Activated CD8-positive, alpha-beta T cell treated with anti-CD3 and anti-CD28 coated beads for 36 hours (primary cell): ENCODE data around the gene BAZ2B. TPM values are rescaled to one million over a fixed set of nuclear protein-coding genes. Genes with fewer than 3 reads are reported as not detected.

Source experiments
- ATAC-seq: fragments of 200-7000 bp; cut with Tn5 transposase; one replicate; pipeline ENCODE4 v1.10.0; 2021; ENCODE audit warnings: mild to moderate bottlenecking, moderate library complexity
- CTCF ChIA-PET: fragments of 350-600 bp; sonication (Branson Sonifier 250); formaldehyde crosslinking; loops from one replicate; lab custom pipeline; 2021; ENCODE audit warnings: antibody characterized with exemption; lab: Charles Lee
- POLR2A ChIA-PET: fragments of 350-600 bp; sonication (Branson Sonifier 250); formaldehyde crosslinking; loops from one replicate; lab custom pipeline; 2021; ENCODE audit warnings: antibody characterized with exemption; lab: Charles Lee
- DNase-seq: peaks from one replicate; pipeline ENCODE4 v3.0.0-alpha.2; 2020
- H3K27ac Mint-ChIP-seq: one replicate; pipeline ENCODE4 v1.8.0; 2021; ENCODE audit warnings: mild to moderate bottlenecking, mixed read lengths
- H3K27me3 Mint-ChIP-seq: one replicate; pipeline ENCODE4 v1.8.0; 2021; ENCODE audit warnings: mixed read lengths
- H3K36me3 Mint-ChIP-seq: one replicate; pipeline ENCODE4 v1.8.0; 2021; ENCODE audit warnings: low read depth, mixed read lengths
- H3K4me1 Mint-ChIP-seq: one replicate; pipeline ENCODE4 v1.8.0; 2021; ENCODE audit warnings: low read depth, mixed read lengths
- H3K4me3 Mint-ChIP-seq: one replicate; pipeline ENCODE4 v1.8.0; 2021; ENCODE audit warnings: mild to moderate bottlenecking, moderate library complexity, mixed read lengths
- H3K9me3 Mint-ChIP-seq: one replicate; pipeline ENCODE4 v1.8.0; 2021; ENCODE audit warnings: mixed read lengths
- CTCF ChIP-seq: fragments of 200-600 bp; IDR thresholded peaks from one replicate; pipeline ENCODE4 v1.8.0; 2022; ENCODE audit warnings: antibody characterized with exemption, mild to moderate bottlenecking
- intact Hi-C: fragments of 100-400 bp; cut with micrococcal nuclease; formaldehyde crosslinking; loops from one replicate; pipeline ENCODE4 v1.10.0; 2022
- total RNA-seq, 2 experiments: library from RNA; stranded (reverse); gene quantifications; one replicate each; pipeline ENCODE4 v1.2.3, GENCODE V29; 2021

Gene BAZ2B
- 1 to 10 TPM; 7.7 to 8.2 TPM for total RNA-seq

- Mint-ChIP-seq H3K36me3 (no peaks in the 10 kb centered on the region), H3K9me3 (no peaks in the 10 kb centered on the region), H3K27ac (peak within 1 kb of the TSS; percentile 74), H3K4me1 (peaks cover 8% of the 10 kb centered on the region), H3K27me3 (peaks cover 21% of the 10 kb centered on the region), H3K4me3 (peak within 1 kb of the TSS; percentile 77)
- ChIA-PET POLR2A (interaction anchor here (1.4 kb wide), 1 partner anchor 96 kb away, joined by 3 read pairs; the partner anchor contains the start of gene MARCHF7), CTCF (no interaction called here)
- intact Hi-C loops: no loop called here
- ATAC-seq: no peak
- no peak for DNase-seq
- no peak for TF ChIP-seq CTCF
These were observed at the start of gene BAZ2B for GRCh38 chr2:159616286-159616701. Gene BAZ2B (minus strand): TSS chr2:159616548. CDS start chr2:159478719, 137,829 bp downstream.

GRCh38 chr2:159661286-159661685 is 44.9 kb upstream of the BAZ2B start:
- ChIA-PET POLR2A (interaction anchor here (0.6 kb wide), 1 partner anchor 60 kb away, joined by 3 read pairs; no protein-coding TSS in a partner anchor), CTCF (no interaction called here)
- H3K4me1 Mint-ChIP-seq: no peaks in the 10 kb centered on the region
- H3K4me3 Mint-ChIP-seq: no peak overlapping the region
- peaks cover 2% of the 10 kb centered on the region for H3K36me3 Mint-ChIP-seq
- no peak overlapping the region for H3K27ac Mint-ChIP-seq
- peaks cover 11% of the 10 kb centered on the region for H3K9me3 Mint-ChIP-seq
- no peak for TF ChIP-seq CTCF
- intact Hi-C loops: no loop called here
- DNase-seq: no peak
- H3K27me3 Mint-ChIP-seq: no peaks in the 10 kb centered on the region
- no peak for ATAC-seq

GRCh38 chr2:159658881-159659873 is 42.8 kb upstream of the BAZ2B start:
- POLR2A ChIA-PET: no interaction called here
- H3K36me3 Mint-ChIP-seq: peaks cover 2% of the 10 kb centered on the region
- CTCF ChIA-PET: no interaction called here
- no peaks in the 10 kb centered on the region for H3K4me1 Mint-ChIP-seq
- H3K9me3 Mint-ChIP-seq: peaks cover 19% of the 10 kb centered on the region
- DNase-seq: no peak
- no peak overlapping the region for H3K27ac Mint-ChIP-seq
- intact Hi-C loops: no loop called here
- no peak for TF ChIP-seq CTCF
- H3K4me3 Mint-ChIP-seq: no peak overlapping the region
- no peak for ATAC-seq
- H3K27me3 Mint-ChIP-seq: no peaks in the 10 kb centered on the region

GRCh38 chr2:159653962-159654361 is 37.6 kb upstream of the BAZ2B start:
- H3K4me3 Mint-ChIP-seq: no peak overlapping the region
- intact Hi-C loops: no loop called here
- TF ChIP-seq CTCF: no peak
- peaks cover 2% of the 10 kb centered on the region for H3K36me3 Mint-ChIP-seq
- H3K9me3 Mint-ChIP-seq: peaks cover 19% of the 10 kb centered on the region
- H3K27me3 Mint-ChIP-seq: no peaks in the 10 kb centered on the region
- no peak overlapping the region for H3K27ac Mint-ChIP-seq
- H3K4me1 Mint-ChIP-seq: no peaks in the 10 kb centered on the region
- CTCF ChIA-PET: no interaction called here
- DNase-seq (no peak), ATAC-seq (no peak)
- POLR2A ChIA-PET: no interaction called here

GRCh38 chr2:159651884-159652283 is 35.5 kb upstream of the BAZ2B start:
- H3K4me3 Mint-ChIP-seq: no peak overlapping the region
- ChIA-PET CTCF (no interaction called here), POLR2A (no interaction called here)
- ATAC-seq: no peak
- no peak for TF ChIP-seq CTCF
- H3K27me3 Mint-ChIP-seq: no peaks in the 10 kb centered on the region
- DNase-seq: no peak
- H3K27ac Mint-ChIP-seq: no peak overlapping the region
- peaks cover 13% of the 10 kb centered on the region for H3K9me3 Mint-ChIP-seq
- H3K36me3 Mint-ChIP-seq: peaks cover 2% of the 10 kb centered on the region
- no peaks in the 10 kb centered on the region for H3K4me1 Mint-ChIP-seq
- intact Hi-C loops: no loop called here
